T-helper 17 cell (primary cell): ENCODE measurements around the gene APP. TPM values are rescaled to one million over a fixed set of nuclear protein-coding genes. Genes with fewer than 3 reads are reported as not detected.
A peak's percentile ranks its signal among the peaks of the same experiment; 100 is the strongest.
"Not testable (repeated sequence)": the region's sequence is repeated elsewhere in the genome, so short reads cannot be mapped to it uniquely, and the experiment has no call there.

ENCODE experiments used
- ATAC-seq: fragments of 150-1000 bp; cut with Tn5 transposase; 2 replicates; pipeline ENCODE4 v1.10.0; 2021; ENCODE audit warnings: mild to moderate bottlenecking, moderate library complexity
- DNase-seq, 3 donors: peaks; one replicate each; pipeline versions ENCODE4 v3.0.0 to v3.0.0-alpha.2; 2020 to 2021
- H3K9me3 ChIP-seq: one replicate; pipeline ENCODE4 v1.7.0; 2013; ENCODE audit warnings: low read length, mild to moderate bottlenecking; ENCODE audit not compliant: control insufficient read depth, poor library complexity, severe bottlenecking
- H3K27ac Mint-ChIP-seq: one replicate; pipeline ENCODE4 v1.8.0; 2022; ENCODE audit warnings: mild to moderate bottlenecking, moderate library complexity, mixed read lengths
- H3K27me3 Mint-ChIP-seq: one replicate; pipeline ENCODE4 v1.8.0; 2022; ENCODE audit warnings: mixed read lengths
- H3K36me3 Mint-ChIP-seq: one replicate; pipeline ENCODE4 v1.8.0; 2022; ENCODE audit warnings: low read depth, mixed read lengths
- H3K4me1 Mint-ChIP-seq: one replicate; pipeline ENCODE4 v1.8.0; 2022; ENCODE audit warnings: mild to moderate bottlenecking, mixed read lengths
- H3K4me3 Mint-ChIP-seq: one replicate; pipeline ENCODE4 v1.8.0; 2022; ENCODE audit warnings: mild to moderate bottlenecking, moderate library complexity, mixed read lengths
- total RNA-seq, 4 donors: library from RNA in 2 of 4; stranded (reverse) in 2 of 4; gene quantifications; one replicate each; pipeline ENCODE4 v1.2.3 and lab custom pipeline; 2022 to 2026

The APP gene
- total RNA-seq, 2 donors from 2014 or later: 42.0 to 87.9 TPM

DNA sequence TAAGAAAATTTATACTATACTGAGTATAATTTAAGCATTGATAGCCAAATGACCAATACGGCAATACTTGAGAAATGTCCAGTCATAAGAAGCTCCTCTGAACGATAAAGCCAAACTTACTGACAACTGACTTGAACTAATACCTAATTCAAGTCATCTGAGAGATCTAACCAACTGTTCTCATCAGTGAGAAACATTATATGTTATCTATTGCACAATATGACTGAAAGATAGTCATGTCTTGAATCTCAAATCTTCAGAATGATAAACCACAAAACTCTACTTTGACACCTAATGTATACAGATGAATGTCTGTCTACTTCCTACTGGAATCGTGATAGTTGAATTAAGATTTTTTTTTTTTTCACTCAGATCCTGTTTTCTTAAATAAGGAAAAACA lies 39.0 kb downstream of the APP start:
- DNase-seq: no peak
- Mint-ChIP-seq H3K27ac (no peak overlapping the region), H3K36me3 (no peaks in the 10 kb centered on the region), H3K27me3 (no peaks in the 10 kb centered on the region), H3K4me3 (no peak overlapping the region), H3K4me1 (peaks cover 2% of the 10 kb centered on the region)
- no peaks in the 10 kb centered on the region for H3K9me3 ChIP-seq
- no peak for ATAC-seq

DNA sequence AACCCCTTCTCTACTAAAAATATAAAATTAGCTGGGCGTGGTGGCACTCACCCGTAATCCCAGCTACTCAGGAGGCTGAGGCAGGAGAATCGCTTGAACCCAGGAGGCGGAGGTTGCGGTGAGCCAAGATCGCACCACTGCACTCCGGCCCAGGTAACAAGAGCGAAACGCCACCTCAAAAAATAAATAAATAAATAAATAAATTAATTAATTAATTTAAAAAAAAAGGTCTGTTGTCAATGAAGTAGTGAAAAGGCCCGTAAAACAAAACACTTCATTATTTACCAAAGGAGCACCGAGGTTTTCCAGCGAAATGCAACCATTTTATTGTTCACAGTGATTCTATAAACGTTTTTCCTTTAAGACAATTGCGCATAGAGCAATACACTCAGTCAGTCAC lies 39.5 kb downstream of the APP start:
- DNase-seq, H3K4me1 Mint-ChIP-seq, H3K4me3 Mint-ChIP-seq, H3K9me3 ChIP-seq, H3K27ac Mint-ChIP-seq, ATAC-seq, H3K36me3 Mint-ChIP-seq, H3K27me3 Mint-ChIP-seq: not testable (repeated sequence)

DNA sequence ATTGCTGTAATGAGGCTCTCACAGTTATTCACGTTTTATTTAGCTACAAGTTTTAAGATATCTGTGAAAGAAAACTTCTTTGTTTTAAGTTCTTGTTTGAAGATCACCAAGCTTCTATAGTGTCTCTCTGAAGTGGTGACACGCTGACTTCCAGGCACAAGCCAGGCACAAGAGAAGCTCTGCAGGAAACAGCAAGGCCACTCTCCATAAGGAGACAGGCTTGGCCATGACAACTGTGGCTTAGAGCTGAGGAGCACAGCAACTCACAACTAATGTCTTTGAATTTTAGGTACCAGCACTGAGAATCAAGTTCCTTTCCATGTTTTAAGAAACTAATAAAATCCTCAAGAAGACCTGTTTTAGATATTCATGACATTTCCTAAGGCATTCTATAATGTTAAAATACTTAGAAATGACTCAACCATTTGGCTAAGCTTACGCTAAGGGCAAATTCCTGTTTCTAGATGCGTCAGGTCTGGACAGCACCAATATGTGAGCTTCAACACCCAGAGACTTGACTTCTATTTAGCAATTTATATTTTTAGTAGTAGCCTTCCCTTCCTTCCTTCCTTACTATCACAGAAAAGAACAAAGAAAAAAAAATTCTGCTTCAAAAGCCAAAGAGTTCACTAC lies 40.2 kb downstream of the APP start:
- no peaks in the 10 kb centered on the region for H3K9me3 ChIP-seq
- no peak for DNase-seq
- ATAC-seq: no peak
- Mint-ChIP-seq H3K4me3 (no peak overlapping the region), H3K4me1 (peaks cover 2% of the 10 kb centered on the region), H3K27ac (no peak overlapping the region), H3K27me3 (no peaks in the 10 kb centered on the region), H3K36me3 (no peaks in the 10 kb centered on the region)

DNA sequence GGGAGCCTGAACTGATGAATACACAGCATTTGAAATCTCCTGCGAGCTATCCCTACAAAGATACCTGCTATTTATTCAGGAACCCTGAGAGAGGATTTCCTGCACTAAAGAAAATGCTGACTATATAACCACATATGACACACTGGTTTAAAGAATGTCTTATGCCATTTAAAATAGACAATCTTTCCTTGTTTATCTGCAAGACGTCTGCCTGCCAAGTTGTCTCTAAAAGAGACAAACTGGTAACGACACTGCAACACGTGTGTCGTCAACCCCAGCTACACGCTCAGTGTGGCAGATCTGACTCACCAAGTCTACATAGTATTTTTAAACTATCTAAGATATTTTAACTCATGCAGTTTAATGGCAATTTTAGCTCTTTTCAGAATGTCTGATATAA lies 42.7 kb downstream of the APP start:
- H3K36me3 Mint-ChIP-seq: peaks cover 2% of the 10 kb centered on the region
- H3K27ac Mint-ChIP-seq: no peak overlapping the region
- DNase-seq (no peak), ATAC-seq (no peak)
- H3K27me3 Mint-ChIP-seq: no peaks in the 10 kb centered on the region
- H3K9me3 ChIP-seq: no peaks in the 10 kb centered on the region
- peaks cover 2% of the 10 kb centered on the region for H3K4me1 Mint-ChIP-seq
- no peak overlapping the region for H3K4me3 Mint-ChIP-seq

GRCh38 chr21:26127073-26127814 lies 43.3 kb downstream of the APP start:
- no peaks in the 10 kb centered on the region for H3K27me3 Mint-ChIP-seq
- no peak overlapping the region for H3K4me3 Mint-ChIP-seq
- H3K9me3 ChIP-seq: no peaks in the 10 kb centered on the region
- H3K36me3 Mint-ChIP-seq: peaks cover 2% of the 10 kb centered on the region
- DNase-seq: no peak
- H3K4me1 Mint-ChIP-seq: peaks cover 2% of the 10 kb centered on the region
- H3K27ac Mint-ChIP-seq: no peak overlapping the region
- no peak for ATAC-seq

- H3K4me1 Mint-ChIP-seq: peaks cover 2% of the 10 kb centered on the region
- no peak overlapping the region for H3K4me3 Mint-ChIP-seq
- H3K36me3 Mint-ChIP-seq: peaks cover 2% of the 10 kb centered on the region
- DNase-seq (no peak), ATAC-seq (no peak)
- H3K27me3 Mint-ChIP-seq: no peaks in the 10 kb centered on the region
- no peak overlapping the region for H3K27ac Mint-ChIP-seq
- no peaks in the 10 kb centered on the region for H3K9me3 ChIP-seq
Observed at GRCh38 chr21:26126168-26126553, 44.4 kb downstream of the APP start.

DNA sequence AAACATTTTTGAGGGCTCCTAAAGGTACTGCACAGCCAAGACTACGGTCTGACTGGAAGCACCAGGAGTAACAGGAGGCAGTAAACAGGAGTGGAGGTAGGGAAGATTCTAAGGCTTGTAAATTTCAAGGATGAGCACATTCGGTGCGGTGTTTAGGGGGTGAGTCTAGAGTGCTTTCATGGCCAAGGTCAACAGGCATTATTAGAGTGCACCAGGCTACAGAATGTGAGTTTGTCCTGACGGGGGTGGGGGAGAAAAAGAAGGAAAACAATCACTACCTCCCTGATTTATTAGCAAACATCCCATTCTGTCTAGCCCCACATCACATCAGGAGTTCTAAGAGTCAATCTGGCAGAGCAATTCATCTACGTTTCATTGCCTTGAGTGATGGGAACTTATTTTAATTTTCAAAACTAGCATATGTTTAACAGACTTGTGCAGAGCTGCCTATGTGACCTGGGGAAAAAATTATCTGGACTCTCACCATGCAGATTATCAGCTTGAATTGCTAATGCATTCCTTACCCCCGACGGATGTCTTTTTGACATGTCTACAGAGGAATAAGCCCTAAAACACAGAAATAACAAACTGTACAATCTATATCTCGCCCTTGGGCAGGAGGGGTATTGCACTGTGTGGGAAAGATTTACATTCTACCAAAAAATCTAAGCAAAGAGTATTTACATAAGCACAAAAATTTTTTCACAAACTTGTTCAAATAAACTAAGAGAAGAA lies 45.0 kb downstream of the APP start:
- Mint-ChIP-seq H3K4me3 (no peak overlapping the region), H3K27ac (no peak overlapping the region), H3K36me3 (peaks cover 2% of the 10 kb centered on the region), H3K4me1 (peaks cover 2% of the 10 kb centered on the region), H3K27me3 (no peaks in the 10 kb centered on the region)
- ATAC-seq (no peak), DNase-seq (no peak)
- no peaks in the 10 kb centered on the region for H3K9me3 ChIP-seq

GRCh38 chr21:26124896-26125295 lies 45.7 kb downstream of the APP start:
- H3K9me3 ChIP-seq: no peaks in the 10 kb centered on the region
- ATAC-seq (no peak), DNase-seq (no peak)
- peaks cover 2% of the 10 kb centered on the region for H3K36me3 Mint-ChIP-seq
- no peaks in the 10 kb centered on the region for H3K27me3 Mint-ChIP-seq
- H3K4me3 Mint-ChIP-seq: no peak overlapping the region
- peaks cover 2% of the 10 kb centered on the region for H3K4me1 Mint-ChIP-seq
- no peak overlapping the region for H3K27ac Mint-ChIP-seq

DNA sequence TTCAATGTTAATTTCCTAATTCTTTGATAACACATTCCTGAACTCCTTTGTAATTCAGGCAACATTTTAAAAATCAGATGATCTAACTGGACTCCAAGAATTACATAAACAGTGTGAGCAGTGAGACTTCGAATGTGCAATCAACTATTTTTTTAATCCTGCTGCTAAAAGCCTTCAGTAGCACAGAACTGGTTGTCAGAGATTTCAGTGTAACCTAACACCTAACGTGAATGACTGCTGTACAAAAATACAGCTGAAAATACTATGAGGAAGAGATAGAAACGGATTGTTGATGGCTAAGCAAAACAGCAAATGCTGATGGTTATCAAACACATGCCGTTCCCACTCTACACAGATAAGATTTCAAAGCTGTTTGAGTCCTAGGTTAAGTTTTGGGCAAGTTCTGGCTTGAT lies 46.1 kb downstream of the APP start:
- peaks cover 2% of the 10 kb centered on the region for H3K36me3 Mint-ChIP-seq
- peak overlapping the region; percentile 1 for H3K27ac Mint-ChIP-seq
- no peak for ATAC-seq
- no peaks in the 10 kb centered on the region for H3K9me3 ChIP-seq
- peaks cover 2% of the 10 kb centered on the region for H3K4me1 Mint-ChIP-seq
- no peak overlapping the region for H3K4me3 Mint-ChIP-seq
- no peak for DNase-seq
- no peaks in the 10 kb centered on the region for H3K27me3 Mint-ChIP-seq

- peaks cover 2% of the 10 kb centered on the region for H3K36me3 Mint-ChIP-seq
- no peak for ATAC-seq
Observed at GRCh38 chr21:26123012-26123411, 47.6 kb downstream of the APP start.

GRCh38 chr21:26120828-26121227 lies 49.7 kb downstream of the APP start:
- no peak overlapping the region for H3K4me3 Mint-ChIP-seq
- H3K4me1 Mint-ChIP-seq: peaks cover 2% of the 10 kb centered on the region
- DNase-seq: no peak
- H3K36me3 Mint-ChIP-seq: peaks cover 2% of the 10 kb centered on the region
- H3K27ac Mint-ChIP-seq: no peak overlapping the region
- no peaks in the 10 kb centered on the region for H3K9me3 ChIP-seq
- H3K27me3 Mint-ChIP-seq: no peaks in the 10 kb centered on the region
- no peak for ATAC-seq

More at GRCh38 chr21:26123012-26123411, 47.6 kb downstream of the APP start:
- Mint-ChIP-seq H3K27ac (no peak overlapping the region), H3K4me1 (no peaks in the 10 kb centered on the region), H3K4me3 (no peak overlapping the region), H3K27me3 (no peaks in the 10 kb centered on the region)
- no peaks in the 10 kb centered on the region for H3K9me3 ChIP-seq
- no peak for DNase-seq

DNA sequence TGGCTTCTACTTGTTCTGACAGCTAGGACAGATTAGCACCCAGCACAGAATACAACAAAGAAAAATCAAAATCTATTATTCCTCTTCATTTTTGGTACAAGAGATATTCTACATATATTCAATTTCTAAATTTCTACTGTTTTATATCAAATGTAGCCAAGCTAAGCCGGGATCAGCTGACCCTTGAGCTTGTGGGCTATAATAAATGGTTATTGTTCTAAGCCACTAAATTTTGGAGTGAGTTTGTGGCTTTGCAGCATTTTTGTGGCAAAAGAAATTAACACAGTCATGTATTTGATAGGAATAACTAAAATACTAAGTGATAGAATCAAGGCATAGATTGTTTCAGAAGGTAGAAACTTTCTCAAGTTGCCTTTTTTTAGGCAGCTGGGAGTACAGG lies 50.7 kb downstream of the APP start:
- Mint-ChIP-seq H3K27ac (no peak overlapping the region), H3K36me3 (peaks cover 2% of the 10 kb centered on the region), H3K27me3 (no peaks in the 10 kb centered on the region), H3K4me3 (no peak overlapping the region), H3K4me1 (peaks cover 5% of the 10 kb centered on the region)
- no peak for ATAC-seq
- DNase-seq: no peak
- no peaks in the 10 kb centered on the region for H3K9me3 ChIP-seq

DNA sequence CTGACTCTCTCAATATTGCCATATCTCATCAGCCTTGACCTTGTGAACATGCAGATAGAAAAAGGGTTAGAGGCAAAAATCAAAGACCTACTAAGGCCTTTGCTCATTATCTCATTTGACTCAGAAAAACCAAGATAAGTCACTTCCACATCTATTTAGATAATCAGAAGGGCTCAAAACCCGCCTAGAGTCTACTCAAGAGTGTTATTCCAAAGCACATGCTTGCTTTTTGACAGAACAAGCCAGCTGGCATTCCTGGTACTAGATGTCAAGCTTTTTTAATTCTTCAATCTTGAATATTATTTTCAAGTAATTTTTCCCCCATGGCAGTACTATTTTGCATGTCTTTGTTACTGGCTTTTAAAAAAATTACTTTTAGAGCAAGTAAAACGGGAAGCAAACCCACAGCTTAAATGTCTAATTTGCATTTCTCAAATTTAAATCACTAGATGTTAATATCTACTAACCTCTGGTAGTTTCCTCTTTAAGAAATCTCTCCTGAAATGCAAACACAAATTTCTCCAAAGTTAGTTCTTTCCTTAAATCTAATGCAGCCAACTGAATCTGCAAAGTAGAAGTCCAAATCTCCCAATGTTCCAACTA lies 51.5 kb downstream of the APP start:
- no peak for DNase-seq
- H3K9me3 ChIP-seq: no peaks in the 10 kb centered on the region
- H3K4me3 Mint-ChIP-seq: no peak overlapping the region
- H3K27ac Mint-ChIP-seq: no peak overlapping the region
- H3K4me1 Mint-ChIP-seq: peaks cover 5% of the 10 kb centered on the region
- no peaks in the 10 kb centered on the region for H3K27me3 Mint-ChIP-seq
- no peak for ATAC-seq
- no peaks in the 10 kb centered on the region for H3K36me3 Mint-ChIP-seq
